OCI-LY3 (cell line): ENCODE results near the gene DLGAP4.

Source experiments
- H2AFZ ChIP-seq: fragments of 200-600, 300-600 bp; shearing (Covaris generic); 2 replicates; pipeline ENCODE4 v1.6.0; 2014; ENCODE audit warnings: antibody characterized with exemption, low read depth, low read length
- H3K27ac ChIP-seq: fragments of 200-600, 300-600 bp; sonication (generic); 2 replicates; pipeline ENCODE4 v1.5.1; 2014; ENCODE audit warnings: mild to moderate bottlenecking, low read length, moderate library complexity, mixed read lengths
- H3K27me3 ChIP-seq: fragments of 200-600, 300-600 bp; sonication (generic); 2 replicates; pipeline ENCODE4 v1.6.1; 2014; ENCODE audit warnings: low read depth, low read length, mixed read lengths
- H3K36me3 ChIP-seq: fragments of 200-600, 300-600 bp; sonication (generic); replicated peaks from 2 replicates; pipeline ENCODE3; 2014; ENCODE audit warnings: low read depth, low read length, mixed read lengths
- H3K4me1 ChIP-seq: fragments of 300-600, 200-600 bp; sonication (generic); 2 replicates; pipeline ENCODE4 v1.6.1; 2014; ENCODE audit warnings: low read length, mixed read lengths
- H3K4me2 ChIP-seq: fragments of 200-600, 300-600 bp; sonication (generic); 2 replicates; pipeline ENCODE4 v1.6.1; 2014; ENCODE audit warnings: low read length, mixed read lengths
- H3K4me3 ChIP-seq: fragments of 300-600, 200-600 bp; sonication (generic); 2 replicates; pipeline ENCODE4 v1.5.1; 2014; ENCODE audit warnings: antibody characterized with exemption, mild to moderate bottlenecking, low read length, moderate library complexity
- H3K79me2 ChIP-seq: fragments of 300-600, 200-600 bp; shearing (Covaris generic); 2 replicates; pipeline ENCODE4 v1.6.1; 2014; ENCODE audit warnings: mild to moderate bottlenecking, low read length, mixed read lengths
- H3K9ac ChIP-seq: fragments of 300-600, 200-600 bp; shearing (Covaris generic); 2 replicates; pipeline ENCODE4 v1.6.0; 2014; ENCODE audit warnings: mild to moderate bottlenecking, low read length, moderate library complexity
- H3K9me3 ChIP-seq: fragments of 200-600, 300-600 bp; shearing (Covaris generic); 2 replicates; pipeline ENCODE4 v1.6.1; 2014; ENCODE audit warnings: low read length, mixed read lengths; ENCODE audit not compliant: insufficient read depth
- H4K20me1 ChIP-seq: fragments of 200-600, 300-600 bp; sonication (generic); 2 replicates; pipeline ENCODE4 v1.6.1; 2016; ENCODE audit warnings: low read length, mixed read lengths; ENCODE audit not compliant: insufficient read depth
- EZH2phosphoT487 ChIP-seq: fragments of 200-600 bp; shearing (Covaris generic); IDR thresholded peaks from 2 replicates; pipeline ENCODE4 v1.6.1; 2018; ENCODE audit warnings: antibody characterized with exemption, mixed run types, low read depth
- TF ChIP-seq, protein P1 (sequence below): fragments of 200-600, 300-600 bp; sonication (generic); IDR thresholded peaks from 2 replicates; pipeline ENCODE4 v1.5.1; 2014; ENCODE audit warnings: antibody characterized with exemption, low read length, low read depth

The DLGAP4 gene

GRCh38 chr20:36336204-36336603, 30.1 kb downstream of the DLGAP4 start:
- Histone ChIP-seq H3K4me2 (no peak overlapping the region), H3K27me3 (peaks cover 42% of the 10 kb centered on the region), H2AFZ (no peak overlapping the region), H3K4me1 (no peaks in the 10 kb centered on the region), H3K4me3 (no peak overlapping the region), H3K27ac (no peak overlapping the region), H3K36me3 (no peaks in the 10 kb centered on the region), H4K20me1 (no peaks in the 10 kb centered on the region), H3K79me2 (no peaks in the 10 kb centered on the region), H3K9me3 (no peaks in the 10 kb centered on the region), H3K9ac (no peak overlapping the region)
- TF ChIP-seq, protein P1, sequence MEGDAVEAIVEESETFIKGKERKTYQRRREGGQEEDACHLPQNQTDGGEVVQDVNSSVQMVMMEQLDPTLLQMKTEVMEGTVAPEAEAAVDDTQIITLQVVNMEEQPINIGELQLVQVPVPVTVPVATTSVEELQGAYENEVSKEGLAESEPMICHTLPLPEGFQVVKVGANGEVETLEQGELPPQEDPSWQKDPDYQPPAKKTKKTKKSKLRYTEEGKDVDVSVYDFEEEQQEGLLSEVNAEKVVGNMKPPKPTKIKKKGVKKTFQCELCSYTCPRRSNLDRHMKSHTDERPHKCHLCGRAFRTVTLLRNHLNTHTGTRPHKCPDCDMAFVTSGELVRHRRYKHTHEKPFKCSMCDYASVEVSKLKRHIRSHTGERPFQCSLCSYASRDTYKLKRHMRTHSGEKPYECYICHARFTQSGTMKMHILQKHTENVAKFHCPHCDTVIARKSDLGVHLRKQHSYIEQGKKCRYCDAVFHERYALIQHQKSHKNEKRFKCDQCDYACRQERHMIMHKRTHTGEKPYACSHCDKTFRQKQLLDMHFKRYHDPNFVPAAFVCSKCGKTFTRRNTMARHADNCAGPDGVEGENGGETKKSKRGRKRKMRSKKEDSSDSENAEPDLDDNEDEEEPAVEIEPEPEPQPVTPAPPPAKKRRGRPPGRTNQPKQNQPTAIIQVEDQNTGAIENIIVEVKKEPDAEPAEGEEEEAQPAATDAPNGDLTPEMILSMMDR, result no peak
- TF ChIP-seq EZH2phosphoT487, result no peak

- H3K4me3 ChIP-seq, result no peak overlapping the region
- H4K20me1 ChIP-seq, result no peaks in the 10 kb centered on the region
- TF ChIP-seq EZH2phosphoT487, result no peak
- TF ChIP-seq, protein P1, result no peak
- H2AFZ ChIP-seq, result no peak overlapping the region
- no peak overlapping the region for H3K9ac ChIP-seq
- no peaks in the 10 kb centered on the region for H3K79me2 ChIP-seq
- H3K27ac ChIP-seq, result no peak overlapping the region
- no peaks in the 10 kb centered on the region for H3K9me3 ChIP-seq
- H3K4me1 ChIP-seq, result no peaks in the 10 kb centered on the region
- peaks cover 35% of the 10 kb centered on the region for H3K27me3 ChIP-seq
- H3K36me3 ChIP-seq, result no peaks in the 10 kb centered on the region
- H3K4me2 ChIP-seq, result no peak overlapping the region
Measured at GRCh38 chr20:36336954-36337704, 31.0 kb downstream of the DLGAP4 start.

- H4K20me1 ChIP-seq, result no peaks in the 10 kb centered on the region
- H3K79me2 ChIP-seq, result no peaks in the 10 kb centered on the region
- H3K9ac ChIP-seq, result no peak overlapping the region
- H3K9me3 ChIP-seq, result no peaks in the 10 kb centered on the region
- H3K27me3 ChIP-seq, result peaks cover 35% of the 10 kb centered on the region
- TF ChIP-seq, protein P1, result no peak
- no peak for TF ChIP-seq EZH2phosphoT487
- H3K36me3 ChIP-seq, result no peaks in the 10 kb centered on the region
- H3K27ac ChIP-seq, result no peak overlapping the region
- H3K4me1 ChIP-seq, result no peaks in the 10 kb centered on the region
- no peak overlapping the region for H3K4me3 ChIP-seq
- no peak overlapping the region for H2AFZ ChIP-seq
- H3K4me2 ChIP-seq, result no peak overlapping the region
Measured at GRCh38 chr20:36337886-36338285, 31.7 kb downstream of the DLGAP4 start.

DNA sequence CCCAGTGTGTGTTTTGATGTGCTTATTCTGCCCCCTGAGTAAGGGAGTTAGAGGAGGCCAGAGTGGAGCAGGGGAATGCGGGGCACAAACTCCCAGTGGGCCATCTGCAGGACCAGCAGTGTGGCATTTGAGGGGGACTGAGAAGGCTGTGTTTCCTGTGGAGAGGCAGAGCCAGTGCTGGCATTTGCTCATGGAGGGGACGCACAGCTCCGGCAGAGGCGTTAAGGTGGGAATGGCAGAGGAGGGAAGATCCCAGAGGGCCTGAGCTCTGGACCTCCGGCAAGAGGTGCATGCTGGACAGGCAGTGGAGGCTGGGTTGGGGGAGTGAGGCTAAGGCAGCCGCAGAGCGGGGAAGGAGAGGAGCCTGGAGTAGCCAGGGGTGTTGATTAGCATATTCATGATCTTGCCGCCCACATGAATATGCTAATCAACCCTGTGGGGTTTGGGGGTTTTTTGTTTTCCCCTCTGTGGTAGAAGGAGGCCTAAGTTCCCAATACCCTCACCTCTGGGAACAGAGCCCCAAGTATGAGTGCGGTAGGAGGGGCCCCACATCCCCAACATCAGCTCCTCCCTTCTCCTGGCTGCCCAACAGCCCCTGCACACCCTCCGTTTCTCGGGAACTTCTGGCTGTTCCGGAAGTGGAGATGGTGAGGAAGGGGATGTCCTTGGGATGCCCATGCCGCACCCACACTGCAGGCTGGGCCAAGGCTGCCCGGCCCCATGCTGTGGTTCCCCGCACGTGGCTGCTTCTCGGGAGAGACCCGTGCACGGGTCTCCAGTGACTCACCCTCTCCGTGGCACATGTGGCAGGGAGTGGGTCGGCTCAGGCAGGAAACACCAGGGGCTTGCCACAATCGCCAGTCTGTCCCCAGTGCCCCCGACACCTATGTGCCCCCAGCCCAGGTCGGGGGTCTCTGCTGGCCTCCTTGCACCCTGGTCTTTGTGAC, 33.8 kb downstream of the DLGAP4 start:
- Histone ChIP-seq H3K27ac (no peak overlapping the region), H3K36me3 (no peaks in the 10 kb centered on the region), H2AFZ (no peak overlapping the region), H3K4me2 (no peak overlapping the region), H3K4me3 (no peak overlapping the region), H3K9me3 (no peaks in the 10 kb centered on the region), H3K27me3 (peaks cover 18% of the 10 kb centered on the region), H3K9ac (no peak overlapping the region), H3K79me2 (no peaks in the 10 kb centered on the region), H4K20me1 (peaks cover 3% of the 10 kb centered on the region; the same call in 1 of the 2 replicates), H3K4me1 (no peaks in the 10 kb centered on the region)
- TF ChIP-seq EZH2phosphoT487, result no peak
- TF ChIP-seq, protein P1, result no peak
